ENCODE results near the gene SUGCT.

DNA sequence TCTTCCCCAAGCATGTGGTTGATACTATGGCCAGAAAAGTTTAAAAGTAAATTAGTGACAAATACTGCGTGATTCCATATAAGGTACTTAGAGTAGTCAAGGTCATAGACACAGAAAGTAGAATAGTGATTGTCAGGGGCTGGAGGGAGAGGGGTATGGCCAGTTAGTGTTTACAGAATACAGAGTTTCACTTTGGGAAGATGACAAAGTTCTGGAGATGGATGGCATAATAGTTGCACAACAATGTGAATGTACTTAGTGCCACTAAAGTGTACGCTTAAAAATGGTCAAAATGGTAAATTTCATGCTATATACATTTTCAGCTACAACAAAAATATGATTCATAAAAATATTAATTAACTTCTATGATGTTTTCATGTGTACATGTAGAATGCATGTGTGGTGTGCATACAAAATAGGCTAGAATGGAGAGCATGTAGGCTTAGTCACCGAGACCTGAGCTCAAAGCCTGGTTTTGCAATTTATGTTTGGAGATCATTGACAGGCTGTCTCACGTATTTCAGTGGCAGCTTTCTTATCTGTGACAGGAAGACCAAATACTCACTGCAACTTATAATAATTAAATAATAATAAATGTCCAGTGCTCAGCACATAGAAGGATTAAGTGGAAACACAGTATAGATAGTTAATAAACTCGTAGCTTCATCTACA lies 625.6 kb downstream of the SUGCT start:
- TF ChIP-seq, protein P1, sequence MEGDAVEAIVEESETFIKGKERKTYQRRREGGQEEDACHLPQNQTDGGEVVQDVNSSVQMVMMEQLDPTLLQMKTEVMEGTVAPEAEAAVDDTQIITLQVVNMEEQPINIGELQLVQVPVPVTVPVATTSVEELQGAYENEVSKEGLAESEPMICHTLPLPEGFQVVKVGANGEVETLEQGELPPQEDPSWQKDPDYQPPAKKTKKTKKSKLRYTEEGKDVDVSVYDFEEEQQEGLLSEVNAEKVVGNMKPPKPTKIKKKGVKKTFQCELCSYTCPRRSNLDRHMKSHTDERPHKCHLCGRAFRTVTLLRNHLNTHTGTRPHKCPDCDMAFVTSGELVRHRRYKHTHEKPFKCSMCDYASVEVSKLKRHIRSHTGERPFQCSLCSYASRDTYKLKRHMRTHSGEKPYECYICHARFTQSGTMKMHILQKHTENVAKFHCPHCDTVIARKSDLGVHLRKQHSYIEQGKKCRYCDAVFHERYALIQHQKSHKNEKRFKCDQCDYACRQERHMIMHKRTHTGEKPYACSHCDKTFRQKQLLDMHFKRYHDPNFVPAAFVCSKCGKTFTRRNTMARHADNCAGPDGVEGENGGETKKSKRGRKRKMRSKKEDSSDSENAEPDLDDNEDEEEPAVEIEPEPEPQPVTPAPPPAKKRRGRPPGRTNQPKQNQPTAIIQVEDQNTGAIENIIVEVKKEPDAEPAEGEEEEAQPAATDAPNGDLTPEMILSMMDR (conservative IDR thresholded peaks at IDR 0.05): no peak
- no peak for TF ChIP-seq ZFX (IDR thresholded peaks at IDR 0.05)

All from C4-2B (cell line).